Osteocyte (in vitro differentiated cells): ENCODE data around the gene ATP5PB. TPM values are rescaled to one million over a fixed set of nuclear protein-coding genes. Genes with fewer than 3 reads are reported as not detected.

ENCODE experiments used
- DNase-seq: peaks from one replicate; pipeline ENCODE4 v3.0.0; 2021; ENCODE audit warnings: mixed read lengths; ENCODE audit not compliant: unreplicated experiment; ENCODE audit errors: extremely low spot score
- H3K27ac Mint-ChIP-seq: one replicate; pipeline ENCODE4 v1.8.0; 2021; ENCODE audit warnings: mild to moderate bottlenecking, mixed read lengths; ENCODE audit not compliant: unreplicated experiment
- H3K27me3 Mint-ChIP-seq: one replicate; pipeline ENCODE4 v1.8.0; 2021; ENCODE audit warnings: mixed read lengths; ENCODE audit not compliant: unreplicated experiment
- H3K36me3 Mint-ChIP-seq: one replicate; pipeline ENCODE4 v1.8.0; 2021; ENCODE audit warnings: mixed read lengths; ENCODE audit not compliant: unreplicated experiment
- H3K4me1 Mint-ChIP-seq: one replicate; pipeline ENCODE4 v1.8.0; 2021; ENCODE audit warnings: mixed read lengths; ENCODE audit not compliant: unreplicated experiment
- H3K4me3 Mint-ChIP-seq: one replicate; pipeline ENCODE4 v1.8.0; 2021; ENCODE audit warnings: mild to moderate bottlenecking, moderate library complexity, mixed read lengths; ENCODE audit not compliant: unreplicated experiment
- H3K9me3 Mint-ChIP-seq: one replicate; pipeline ENCODE4 v1.8.0; 2021; ENCODE audit warnings: mixed read lengths; ENCODE audit not compliant: unreplicated experiment
- CTCF ChIP-seq: fragments of 200-600 bp; sonication (generic); IDR thresholded peaks from 2 replicates; pipeline ENCODE4 v1.5.0; 2021; ENCODE audit warnings: antibody characterized with exemption, mild to moderate bottlenecking, moderate library complexity
- total RNA-seq: library from RNA; stranded (reverse); gene quantifications from 2 replicates; pipeline ENCODE4 v1.2.1, GENCODE V29; 2021

Gene ATP5PB
- total RNA-seq, 1 donor from 2014 or later = 185 TPM

- Mint-ChIP-seq H3K4me3 (no peak overlapping the region), H3K27ac (no peak overlapping the region), H3K27me3 (peaks cover 41% of the 10 kb centered on the region), H3K36me3 (no peaks in the 10 kb centered on the region), H3K4me1 (no peaks in the 10 kb centered on the region), H3K9me3 (no peaks in the 10 kb centered on the region)
- DNase-seq = no peak
- no peak for TF ChIP-seq CTCF
These were observed 41.8 kb downstream of the ATP5PB start for GRCh38 chr1:111491070-111491469.

- no peak overlapping the region for H3K27ac Mint-ChIP-seq
- H3K27me3 Mint-ChIP-seq = peaks cover 68% of the 10 kb centered on the region
- TF ChIP-seq CTCF = no peak
- H3K4me3 Mint-ChIP-seq = no peak overlapping the region
- no peak for DNase-seq
- H3K4me1 Mint-ChIP-seq = no peaks in the 10 kb centered on the region
- H3K9me3 Mint-ChIP-seq = peaks cover 5% of the 10 kb centered on the region
- no peaks in the 10 kb centered on the region for H3K36me3 Mint-ChIP-seq
These were observed 47.1 kb downstream of the ATP5PB start for GRCh38 chr1:111496398-111496797.

GRCh38 chr1:111497592-111497991 lies 48.3 kb downstream of the ATP5PB start:
- Mint-ChIP-seq H3K4me1 (no peaks in the 10 kb centered on the region), H3K27me3 (peaks cover 65% of the 10 kb centered on the region), H3K4me3 (no peak overlapping the region), H3K36me3 (no peaks in the 10 kb centered on the region), H3K9me3 (peaks cover 5% of the 10 kb centered on the region), H3K27ac (no peak overlapping the region)
- peak; percentile 3 for DNase-seq
- TF ChIP-seq CTCF = no peak

GRCh38 chr1:111499026-111499785 lies 49.9 kb downstream of the ATP5PB start:
- Mint-ChIP-seq H3K36me3 (no peaks in the 10 kb centered on the region), H3K27ac (no peak overlapping the region), H3K9me3 (peaks cover 5% of the 10 kb centered on the region), H3K4me3 (no peak overlapping the region), H3K27me3 (peaks cover 59% of the 10 kb centered on the region), H3K4me1 (no peaks in the 10 kb centered on the region)
- no peak for DNase-seq
- no peak for TF ChIP-seq CTCF

- Mint-ChIP-seq H3K27me3 (peaks cover 42% of the 10 kb centered on the region), H3K27ac (no peak overlapping the region), H3K9me3 (peaks cover 2% of the 10 kb centered on the region), H3K36me3 (no peaks in the 10 kb centered on the region), H3K4me3 (no peak overlapping the region), H3K4me1 (no peaks in the 10 kb centered on the region)
- TF ChIP-seq CTCF = no peak
- no peak for DNase-seq
These were observed 52.4 kb downstream of the ATP5PB start for GRCh38 chr1:111501645-111502044.
